Embryonic facial prominence (tissue), 1 donor: ENCODE measurements around the gene PDE4DIP.
"Not testable (repeated sequence)": the region's sequence is repeated elsewhere in the genome, so short reads cannot be mapped to it uniquely, and the experiment has no call there.

Experiments
- DNase-seq: peaks from one replicate; pipeline ENCODE4 v3.0.0-alpha.2; 2016; ENCODE audit errors: extremely low spot score

The PDE4DIP gene

DNA sequence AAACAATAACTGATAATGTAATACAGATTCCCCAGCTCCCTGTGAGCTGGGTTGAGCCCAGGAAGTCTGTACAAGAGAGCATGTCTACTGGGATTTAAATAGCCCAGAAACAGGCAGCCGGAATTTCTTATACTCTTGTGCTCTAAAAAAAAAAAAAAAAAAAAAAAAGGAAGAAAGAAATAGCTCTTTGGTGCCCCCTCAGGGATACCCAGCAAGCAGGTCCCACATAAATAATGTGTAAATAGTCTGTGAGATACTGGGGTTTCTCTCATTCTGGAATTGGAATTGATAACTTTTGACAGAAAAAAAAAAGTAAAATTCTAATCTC lies 25.4 kb downstream of the PDE4DIP start:
- not testable (repeated sequence) for DNase-seq

DNA sequence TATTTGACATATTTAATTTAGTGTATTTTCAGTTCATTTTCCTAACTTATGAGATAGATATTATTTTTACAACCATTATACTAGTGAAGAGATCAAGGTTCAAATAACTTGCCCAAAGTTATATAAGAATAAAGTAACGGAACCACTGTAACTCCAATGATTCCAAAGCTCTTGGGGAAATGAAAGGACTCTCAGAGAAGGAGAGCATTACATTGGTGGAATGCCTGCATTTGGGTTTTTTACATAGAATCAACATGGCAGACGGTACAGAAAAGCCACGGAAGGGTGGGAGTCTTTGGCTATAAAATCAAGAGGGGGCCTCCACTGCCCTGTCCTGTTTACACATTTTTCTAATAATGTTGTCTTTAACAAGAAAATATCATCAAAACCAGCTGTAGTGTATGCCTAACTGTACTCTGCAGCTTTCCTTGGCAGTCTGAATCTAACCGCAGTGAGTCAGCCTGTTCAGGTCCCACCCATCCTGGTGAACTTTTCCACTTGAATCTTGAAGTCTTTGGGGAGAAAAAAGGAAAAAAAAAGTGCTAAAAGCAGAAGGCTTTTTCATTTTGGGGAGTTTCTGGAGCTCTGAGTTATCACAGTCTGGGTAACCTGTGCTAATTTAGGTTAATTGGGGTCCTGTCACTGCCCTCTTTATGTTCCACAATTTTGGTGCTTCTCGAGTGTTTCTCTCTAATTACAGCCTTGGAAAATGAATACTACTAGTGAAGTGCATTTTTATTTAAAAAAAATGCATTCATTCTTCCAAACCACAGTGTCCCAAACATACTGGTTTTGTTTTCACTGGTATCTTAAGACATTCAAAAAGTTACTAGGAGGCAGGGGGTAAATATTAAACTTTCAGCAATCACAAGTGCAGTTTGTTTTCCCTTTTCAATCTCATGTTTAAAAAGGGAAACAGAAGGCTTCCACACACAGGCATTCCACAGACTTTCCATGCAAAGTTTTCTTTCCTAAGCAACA lies 30.5 kb downstream of the PDE4DIP start:
- DNase-seq, result not testable (repeated sequence)

DNA sequence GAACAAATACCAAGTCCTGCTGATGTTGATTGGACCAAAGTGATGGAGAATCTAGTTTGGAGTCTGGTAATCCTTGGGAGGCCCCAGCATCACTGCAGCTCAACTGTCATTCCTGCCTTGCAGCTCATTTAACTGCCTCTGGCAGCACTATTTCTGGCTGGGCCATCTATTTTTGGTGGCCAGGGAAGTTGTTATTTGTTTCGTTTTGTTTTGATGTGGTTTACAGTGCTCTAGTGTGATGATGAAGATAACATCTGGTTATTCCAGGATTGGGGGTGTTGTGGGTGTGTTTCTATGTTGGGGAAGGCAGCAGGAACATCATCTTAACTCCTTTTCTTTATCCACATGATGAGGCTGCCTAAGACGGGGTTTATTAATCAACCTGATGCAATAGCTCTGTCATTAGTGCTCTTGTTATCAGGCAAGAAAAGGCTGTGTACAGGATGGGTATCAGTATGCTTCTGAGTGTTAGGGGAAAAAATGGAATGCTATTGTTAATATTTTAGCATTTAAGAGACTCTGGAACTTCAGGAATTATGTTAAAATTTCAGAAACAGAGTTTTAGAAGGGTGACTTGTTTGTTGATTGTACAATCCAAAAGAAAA lies 35.7 kb downstream of the PDE4DIP start:
- DNase-seq, result not testable (repeated sequence)

DNA sequence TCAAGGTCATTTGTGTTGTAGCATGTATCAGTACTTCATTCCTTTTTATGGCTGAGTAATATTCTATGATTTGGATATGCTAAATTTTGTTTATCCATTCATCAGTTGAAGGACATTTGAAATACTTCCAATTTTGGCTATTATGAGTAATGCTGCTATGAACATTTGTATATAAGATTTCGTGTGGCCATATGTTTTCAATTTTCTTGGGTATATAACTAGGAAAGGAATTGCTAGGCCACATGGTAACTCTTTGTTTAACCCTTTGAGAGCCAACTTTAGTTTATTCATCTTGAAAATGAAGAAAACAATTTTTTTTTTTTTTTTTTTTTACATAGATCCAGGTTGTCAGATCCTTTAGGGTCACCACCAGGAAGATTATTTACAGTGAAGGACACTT lies 37.0 kb downstream of the PDE4DIP start:
- not testable (repeated sequence) for DNase-seq

DNA sequence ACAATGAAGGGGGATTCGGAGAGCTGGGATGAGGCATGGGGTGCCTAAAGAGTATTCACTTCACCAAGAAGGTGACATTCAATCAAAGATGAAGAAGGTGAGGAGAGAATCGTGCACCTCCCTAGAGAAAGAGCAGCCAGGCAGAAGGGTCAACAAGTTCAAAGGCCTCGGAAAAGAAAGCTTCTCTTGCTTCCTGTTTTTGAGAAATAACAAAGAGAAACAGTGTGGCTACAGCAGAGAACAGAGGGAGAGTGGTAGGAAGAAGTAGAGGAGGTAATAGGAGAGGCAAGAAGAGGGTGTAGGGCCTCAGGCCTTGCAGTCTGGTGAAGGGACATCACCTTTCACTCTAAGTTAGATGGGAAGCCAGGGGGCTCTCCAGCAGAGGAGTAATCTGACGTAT lies 41.0 kb downstream of the PDE4DIP start:
- DNase-seq, result not testable (repeated sequence)

DNA sequence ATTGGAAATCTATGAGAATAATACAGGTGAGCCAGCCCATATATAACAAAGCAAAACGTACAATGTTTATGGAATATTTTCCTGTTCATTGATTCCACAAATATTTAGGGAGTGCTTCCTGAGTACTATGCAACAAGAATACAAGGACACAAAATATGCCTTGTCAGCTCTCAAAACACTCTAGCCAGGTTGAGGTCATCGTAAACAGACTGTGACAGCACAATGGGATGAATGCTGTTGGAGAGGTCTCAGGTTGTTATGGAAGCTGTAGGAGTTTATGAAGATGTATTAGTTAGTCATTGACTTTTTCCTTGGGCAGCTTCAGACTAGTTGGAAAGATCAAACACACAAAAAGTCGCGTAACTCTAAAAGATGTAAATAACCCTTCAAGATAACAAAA lies 42.1 kb downstream of the PDE4DIP start:
- DNase-seq, result not testable (repeated sequence)

DNA sequence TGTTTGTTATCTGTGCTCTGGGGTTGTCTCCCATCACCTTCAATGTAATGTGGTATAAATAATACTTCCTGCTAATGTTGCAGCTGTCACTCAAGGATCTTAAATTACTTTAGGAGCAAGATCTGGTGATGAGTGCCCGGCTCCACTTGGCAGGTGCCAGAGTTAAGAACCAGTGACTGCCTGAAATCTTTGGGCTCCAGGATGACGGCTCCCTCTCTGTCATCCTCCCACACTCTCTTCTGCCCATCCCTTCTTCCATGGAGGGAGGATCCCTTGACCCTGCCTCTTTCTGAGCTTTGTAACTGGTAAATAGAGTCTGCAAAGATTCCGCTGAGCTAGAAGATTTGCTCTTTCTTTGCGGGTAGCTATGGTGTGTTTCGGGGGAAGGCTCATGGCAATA lies 44.4 kb downstream of the PDE4DIP start:
- not testable (repeated sequence) for DNase-seq

DNA sequence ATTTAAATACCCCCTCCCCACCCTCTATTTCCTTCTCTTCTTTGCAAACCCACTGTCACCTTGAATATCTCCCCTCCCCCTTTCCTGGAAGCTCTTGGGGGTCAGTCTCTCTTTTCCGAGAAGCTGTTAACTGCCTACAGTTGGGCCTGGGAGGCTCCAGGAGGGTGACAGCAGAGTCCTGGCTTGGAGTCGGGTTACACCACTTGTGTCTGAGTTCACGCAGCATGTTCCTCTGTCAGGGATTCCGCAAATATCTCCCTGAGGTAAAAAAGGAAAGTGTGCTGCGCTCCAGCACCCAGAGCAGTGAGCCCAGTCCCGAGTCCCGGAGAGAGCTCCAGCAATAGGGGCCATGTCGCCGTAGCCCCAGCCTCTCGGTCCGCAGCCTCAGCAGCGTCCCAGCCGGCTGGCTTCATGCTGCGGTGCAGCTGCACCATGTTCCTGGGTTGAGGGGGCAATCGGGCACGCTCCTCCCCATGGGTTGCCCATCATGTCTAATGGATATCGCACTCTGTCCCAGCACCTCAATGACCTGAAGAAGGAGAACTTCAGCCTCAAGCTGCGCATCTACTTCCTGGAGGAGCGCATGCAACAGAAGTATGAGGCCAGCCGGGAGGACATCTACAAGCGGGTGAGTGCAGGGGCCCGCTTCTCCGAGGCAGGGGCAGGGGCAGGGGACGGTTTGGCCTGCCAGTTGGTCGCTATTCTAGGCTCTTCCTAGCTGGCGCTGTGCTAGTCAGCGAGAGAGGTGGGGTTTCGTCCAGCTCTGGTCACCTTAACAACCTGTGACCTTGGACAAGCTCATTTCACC lies 45.2 kb downstream of the PDE4DIP start:
- DNase-seq, result not testable (repeated sequence)

DNA sequence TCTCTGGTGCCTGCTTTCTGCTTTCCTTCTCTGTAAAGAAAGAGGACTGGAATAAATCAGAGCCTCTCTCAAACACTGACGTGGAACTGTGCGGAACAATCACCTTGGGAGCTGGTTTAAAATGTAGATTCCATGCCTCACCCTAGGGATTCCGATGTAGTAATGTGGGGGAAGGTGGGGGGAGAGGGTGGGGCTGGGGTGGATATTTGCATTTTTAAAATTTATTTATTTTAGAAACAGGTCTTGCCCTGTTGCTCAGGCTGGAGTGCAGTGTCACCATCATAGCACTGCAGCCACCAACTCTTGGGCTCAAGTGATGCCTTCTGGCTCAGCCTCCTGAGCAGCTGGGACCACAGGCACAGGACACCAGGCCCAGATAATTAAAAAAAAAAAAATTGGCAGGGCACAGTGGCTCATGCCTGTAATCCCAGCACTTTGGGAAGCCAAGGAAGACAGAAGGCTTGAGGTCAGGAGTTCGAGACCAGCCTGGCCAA lies 45.9 kb downstream of the PDE4DIP start:
- not testable (repeated sequence) for DNase-seq

DNA sequence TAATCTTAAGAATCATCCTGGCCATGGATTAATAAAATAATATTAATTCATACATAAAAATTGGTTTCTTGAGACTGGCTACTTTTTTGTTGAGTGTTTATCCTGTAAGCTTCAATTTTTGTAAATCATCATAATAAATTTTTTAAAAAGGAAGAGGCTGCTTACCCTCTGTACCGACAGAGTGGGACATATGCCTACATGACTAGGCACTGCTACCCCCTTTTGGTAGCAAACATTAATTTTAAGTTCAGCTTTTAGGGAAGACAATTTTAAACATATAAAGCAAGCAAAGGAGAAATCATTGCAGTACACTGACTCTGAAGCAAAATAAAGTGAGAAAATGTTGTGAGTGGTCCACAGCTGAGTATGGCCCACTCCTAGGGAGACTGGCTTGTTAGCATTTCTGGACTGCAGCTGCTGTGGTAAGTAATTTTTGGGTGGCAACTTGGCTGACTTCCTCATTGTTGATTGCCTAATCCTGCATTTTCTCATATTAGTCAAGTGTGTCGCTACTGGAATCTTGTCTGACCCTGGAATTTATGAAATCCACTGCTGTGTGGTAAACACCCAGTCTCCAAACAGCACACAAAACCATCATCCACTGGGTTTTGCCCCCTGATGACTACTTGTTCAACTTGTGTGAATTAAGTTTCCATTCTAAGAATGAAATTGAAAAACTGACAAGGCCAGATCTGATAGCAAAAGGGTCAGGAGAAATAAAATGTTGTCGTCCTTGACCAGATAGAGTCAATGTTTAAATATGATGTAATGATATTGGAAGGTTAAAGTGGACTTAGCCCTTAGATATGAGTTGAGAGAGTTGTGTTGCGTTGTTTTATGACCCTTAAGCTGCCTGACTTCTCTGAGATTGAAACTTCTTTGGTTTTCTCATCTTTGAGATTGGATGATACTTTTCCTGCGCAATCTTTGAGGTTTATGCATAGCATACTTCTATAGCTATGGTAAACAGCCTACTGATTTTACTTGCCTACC lies 50.4 kb downstream of the PDE4DIP start:
- DNase-seq, result not testable (repeated sequence)

DNA sequence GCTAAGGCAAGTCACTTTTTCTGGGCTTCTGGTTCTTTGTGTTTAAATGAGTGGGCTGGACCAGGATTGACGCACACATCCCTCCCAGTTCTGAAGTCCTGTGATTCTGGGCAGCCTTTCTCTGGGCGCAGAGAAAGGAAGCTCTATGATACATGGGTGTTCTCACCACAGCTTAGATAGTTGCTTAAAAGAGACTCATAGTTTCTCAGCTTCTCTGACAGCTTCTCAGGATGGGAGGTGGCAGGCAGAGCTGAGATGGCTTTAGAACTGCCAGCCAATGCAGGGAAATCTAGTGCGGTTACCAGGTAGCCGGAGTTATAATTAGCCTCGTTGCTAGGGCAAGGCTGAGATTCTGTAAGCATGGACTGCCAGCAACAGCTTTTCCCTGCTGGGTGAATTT lies 55.8 kb downstream of the PDE4DIP start:
- not testable (repeated sequence) for DNase-seq

DNA sequence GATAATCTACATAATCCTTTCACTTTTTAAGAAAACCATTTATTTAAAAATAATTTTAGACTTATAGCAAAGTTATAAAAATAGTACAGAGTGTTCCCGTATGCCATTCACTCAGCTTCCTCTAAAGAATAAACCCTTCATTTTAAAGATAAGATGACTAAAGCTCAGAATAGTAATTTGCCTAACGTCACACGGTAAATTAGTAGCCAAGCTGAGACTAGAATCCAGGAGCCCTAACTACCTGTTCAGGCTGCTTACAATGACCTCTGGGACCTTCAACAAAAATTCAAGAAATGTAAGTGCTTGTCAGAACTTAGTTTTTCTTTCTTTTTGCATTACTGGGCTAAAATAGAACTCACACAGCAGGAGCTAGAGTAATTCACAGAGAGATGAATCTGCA lies 56.5 kb downstream of the PDE4DIP start:
- not testable (repeated sequence) for DNase-seq

DNA sequence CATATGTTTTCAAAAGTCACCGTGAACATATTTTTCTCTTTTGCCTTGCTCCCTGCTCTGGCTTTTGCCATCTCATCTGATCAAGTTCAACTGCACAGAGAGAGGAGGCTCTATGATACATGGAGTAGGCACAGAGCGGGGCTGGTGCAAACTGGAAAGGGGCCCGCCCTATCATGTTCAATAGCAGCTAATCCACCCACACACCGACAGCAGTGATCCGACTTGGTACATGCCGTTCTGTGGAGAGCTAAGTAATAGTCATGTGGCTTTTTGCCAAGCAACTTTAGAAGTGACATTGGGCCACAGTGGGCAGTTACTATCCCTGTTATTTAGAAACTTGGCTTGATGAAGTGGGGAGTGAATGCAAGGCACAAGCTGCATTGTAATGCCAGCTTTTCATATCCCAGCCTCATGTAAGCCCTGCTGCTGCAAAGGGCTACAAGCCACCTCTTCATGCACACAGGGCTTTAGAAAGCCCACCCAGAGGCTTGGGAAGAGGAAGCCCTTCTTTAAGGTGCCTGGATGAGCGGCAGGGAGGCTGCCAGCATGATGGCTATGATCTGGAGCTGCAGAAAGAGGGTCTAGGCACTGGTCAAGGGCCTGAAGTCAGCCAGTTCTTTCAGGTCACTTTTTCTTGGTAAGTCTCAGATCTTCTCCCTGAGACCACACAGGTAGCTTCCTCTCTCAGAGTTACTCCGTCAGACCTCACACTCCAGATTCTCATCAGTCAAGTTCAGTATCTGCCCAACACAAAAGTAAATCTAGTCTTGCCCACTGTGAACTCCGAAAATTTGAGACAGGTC lies 57.1 kb downstream of the PDE4DIP start:
- DNase-seq, result not testable (repeated sequence)

DNA sequence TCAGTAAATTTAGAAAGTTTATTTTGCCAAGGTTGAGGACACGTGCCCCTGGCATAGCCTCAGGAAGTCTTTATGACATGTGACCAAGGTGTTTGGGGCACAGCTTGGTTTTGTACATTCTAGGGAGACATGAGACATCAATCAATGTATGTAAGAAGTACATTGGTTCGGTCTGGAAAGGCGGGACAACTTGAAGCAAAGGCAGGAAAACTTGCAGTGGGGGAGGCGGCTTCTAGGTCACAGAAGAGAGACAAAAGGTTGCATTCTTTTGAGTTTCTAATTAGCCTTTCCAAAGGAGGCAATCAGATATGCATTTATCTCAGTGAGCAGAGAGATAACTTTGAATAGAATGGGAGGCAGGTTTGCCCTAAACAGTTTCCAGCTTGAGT lies 57.7 kb downstream of the PDE4DIP start:
- not testable (repeated sequence) for DNase-seq

DNA sequence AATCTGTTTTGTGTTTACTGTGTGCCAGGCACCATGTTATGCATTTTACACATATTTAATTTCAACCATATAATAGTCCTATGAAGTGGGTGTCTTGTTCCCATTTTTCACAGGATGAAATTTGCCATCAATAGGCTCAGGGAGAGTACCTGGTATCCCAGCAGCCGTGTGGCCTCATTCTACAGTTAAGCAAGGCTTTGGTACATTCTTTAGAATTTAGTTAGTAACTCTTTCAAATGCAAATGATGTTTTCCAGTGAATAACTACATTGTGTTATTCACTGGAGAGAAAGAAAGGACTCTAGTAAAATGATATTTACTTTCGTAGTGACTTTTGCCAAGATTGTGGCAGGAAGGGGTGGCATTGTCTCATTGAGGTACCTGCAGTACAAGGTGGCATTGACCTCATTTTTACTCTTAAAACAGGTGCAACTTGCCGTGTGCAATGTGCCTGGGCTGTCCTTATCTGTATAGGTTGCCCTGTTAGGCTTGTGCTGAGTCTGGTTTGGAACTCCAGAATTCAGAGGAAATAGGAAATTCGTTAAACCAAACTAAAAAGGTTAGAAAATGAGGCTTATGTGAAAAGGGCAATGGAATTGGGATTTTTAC lies 65.1 kb downstream of the PDE4DIP start:
- DNase-seq, result not testable (repeated sequence)

DNA sequence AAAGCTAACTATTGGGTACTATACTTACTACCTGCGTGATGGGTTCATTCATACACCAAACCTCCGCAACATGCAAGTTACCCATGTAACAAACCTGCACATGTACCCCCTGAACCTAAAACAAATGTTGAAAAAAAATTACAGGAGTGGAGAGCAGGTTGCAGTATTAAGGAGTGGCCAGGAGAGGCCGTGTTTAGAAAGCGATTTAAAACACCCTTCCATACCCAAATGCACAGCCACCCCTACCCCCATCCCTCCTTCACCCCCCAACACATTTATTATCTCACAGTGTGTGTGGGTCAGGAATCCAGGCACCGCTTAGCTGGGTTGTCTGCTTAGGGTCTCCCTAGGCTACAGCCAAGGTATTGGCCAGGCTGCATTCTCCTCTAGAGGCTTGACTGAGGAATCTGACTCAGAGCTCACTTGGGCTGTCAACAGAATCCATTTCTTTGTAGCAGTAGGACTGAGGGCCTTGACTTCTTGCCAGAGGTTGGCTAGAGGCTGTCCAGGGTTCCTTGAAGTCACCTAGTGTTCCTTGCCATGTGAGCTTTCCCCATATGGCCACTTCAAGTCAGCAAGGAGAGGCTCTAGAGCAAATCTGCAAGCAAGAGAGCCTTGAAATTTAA lies 67.2 kb downstream of the PDE4DIP start:
- DNase-seq, result not testable (repeated sequence)

DNA sequence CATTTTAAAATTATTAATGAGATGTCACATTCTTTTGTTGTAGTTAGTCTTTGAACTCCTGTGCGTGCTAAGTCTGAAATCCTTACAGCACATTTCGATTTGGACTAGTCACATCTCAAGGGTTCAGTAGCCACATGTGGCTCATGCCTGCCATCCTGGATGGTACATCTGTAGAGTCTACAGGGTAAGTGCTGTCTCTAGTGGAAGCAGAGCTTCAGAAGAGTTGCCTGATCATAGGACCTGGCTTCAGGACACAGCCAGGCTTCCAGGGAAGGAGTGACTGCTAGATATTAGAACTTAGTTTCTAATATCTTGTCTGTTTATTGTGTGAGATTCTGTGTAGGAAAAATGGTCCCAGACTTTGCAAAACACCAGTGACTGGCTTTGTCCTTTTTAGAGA lies 72.0 kb downstream of the PDE4DIP start:
- not testable (repeated sequence) for DNase-seq

DNA sequence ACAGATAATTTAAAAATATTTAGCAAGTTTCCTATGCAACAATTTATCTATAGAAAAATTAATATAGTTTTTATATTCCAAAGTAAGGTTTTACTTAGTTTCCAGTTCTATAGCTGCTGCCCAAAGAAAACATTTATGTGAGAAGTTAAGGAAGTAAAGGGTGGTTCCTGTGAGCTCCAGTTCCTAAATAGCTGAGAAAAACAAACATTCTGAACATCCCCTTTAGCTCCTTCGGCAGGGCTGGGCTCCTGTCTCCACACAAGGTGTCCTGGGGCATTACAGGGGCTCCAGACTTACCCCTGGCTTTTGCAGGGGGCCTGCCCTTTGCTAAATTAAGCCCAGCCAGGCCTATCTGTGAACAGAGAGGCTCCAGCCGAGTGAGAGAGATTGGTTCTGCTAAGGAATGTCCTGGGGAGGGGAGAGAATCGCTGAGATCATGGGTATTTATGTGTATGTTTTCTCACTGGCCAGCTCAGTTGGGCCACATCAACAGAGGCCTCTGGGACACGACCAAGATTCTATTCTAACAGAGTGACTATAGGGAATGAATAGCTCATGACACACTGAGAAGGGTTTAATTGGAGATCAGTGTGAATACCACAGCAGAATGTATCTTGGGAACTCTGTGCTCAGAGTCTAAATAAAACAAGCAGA lies 72.6 kb downstream of the PDE4DIP start:
- DNase-seq, result not testable (repeated sequence)
